NCI-H2227 (cell line): ENCODE results near the gene ZDHHC1.
A peak's percentile ranks its signal among the peaks of the same experiment; 100 is the strongest.

ENCODE experiments used
- DNase-seq: peaks from one replicate; lab custom pipeline; 2025; ENCODE audit not compliant: unreplicated experiment; lab: John Stamatoyannopoulos, UW

ZDHHC1 gene

GRCh38 chr16:67396159-67397035 is 19.9 kb downstream of the ZDHHC1 start:
- peak; percentile 92 for DNase-seq

- DNase-seq: peak; percentile 62
Measured at GRCh38 chr16:67395458-67396158, 20.7 kb downstream of the ZDHHC1 start.

GRCh38 chr16:67395105-67395457 is 21.2 kb downstream of the ZDHHC1 start:
- DNase-seq: no peak

- DNase-seq: no peak
Measured at GRCh38 chr16:67394155-67395104, 21.8 kb downstream of the ZDHHC1 start.

GRCh38 chr16:67393788-67394154 is 22.5 kb downstream of the ZDHHC1 start:
- DNase-seq: no peak

GRCh38 chr16:67393111-67393787 is 23.0 kb downstream of the ZDHHC1 start, which contains the start of gene TPPP3:
Gene TPPP3, minus strand, starts transcription at chr16:67393498. Its CDS starts 2,387 bp downstream, at chr16:67391111.
- peak; percentile 93 for DNase-seq

GRCh38 chr16:67392301-67393059 is 23.8 kb downstream of the ZDHHC1 start:
- DNase-seq: peak; percentile 16

GRCh38 chr16:67391424-67392300 is 24.6 kb downstream of the ZDHHC1 start:
- peak; percentile 28 for DNase-seq

- no peak for DNase-seq
Measured at GRCh38 chr16:67390816-67391423, 25.4 kb downstream of the ZDHHC1 start.

- DNase-seq: no peak
Measured at GRCh38 chr16:67389911-67390815, 26.1 kb downstream of the ZDHHC1 start.

GRCh38 chr16:67388591-67388990 is 27.7 kb downstream of the ZDHHC1 start:
- no peak for DNase-seq

- no peak for DNase-seq
Measured at GRCh38 chr16:67388191-67388590, 28.1 kb downstream of the ZDHHC1 start.

GRCh38 chr16:67387479-67388079 is 28.7 kb downstream of the ZDHHC1 start:
- no peak for DNase-seq

GRCh38 chr16:67386861-67387455 is 29.3 kb downstream of the ZDHHC1 start:
- no peak for DNase-seq

- DNase-seq: peak; percentile 6
Measured at GRCh38 chr16:67384778-67385510, 31.3 kb downstream of the ZDHHC1 start.

- DNase-seq: no peak
Measured at GRCh38 chr16:67383284-67383683, 33.0 kb downstream of the ZDHHC1 start.
